BJ (cell line): Measurements from ENCODE around the gene LZTR1. TPM values are rescaled to one million over a fixed set of nuclear protein-coding genes. Genes with fewer than 3 reads are reported as not detected.
"Not testable (repeated sequence)": the region's sequence is repeated elsewhere in the genome, so short reads cannot be mapped to it uniquely, and the experiment has no call there.

Source experiments
- CTCF ChIA-PET: fragments of 350-600 bp; formaldehyde crosslinking; extraction: SDS; loops from one replicate; lab custom pipeline; 2021; ENCODE audit warnings: antibody characterized with exemption, inconsistent platforms; lab: Yijun Ruan, JAX
- POLR2A ChIA-PET: fragments of 300-600 bp; sonication (Branson Sonifier 250); formaldehyde crosslinking; extraction: SDS; loops from one replicate; lab custom pipeline; 2021; ENCODE audit warnings: antibody characterized with exemption; lab: Charles Lee
- DNase-seq: peaks from one replicate; pipeline ENCODE4 v3.0.0-alpha.2; 2011; ENCODE audit warnings: low read depth
- H3K27me3 ChIP-seq: 2 replicates; pipeline ENCODE4 v1.6.0; 2011; ENCODE audit warnings: low read length; ENCODE audit not compliant: control insufficient read depth, insufficient read depth
- H3K36me3 ChIP-seq: 2 replicates; pipeline ENCODE4 v1.5.1; 2011; ENCODE audit warnings: low read length; ENCODE audit not compliant: control insufficient read depth, insufficient read depth
- H3K4me3 ChIP-seq: 2 replicates; pipeline ENCODE4 v1.5.1; 2011; ENCODE audit warnings: low read depth, mild to moderate bottlenecking, control low read depth, low read length
- polyA plus RNA-seq: library from polyadenylated mRNA; depleted of rRNA; stranded (reverse); fragments of >200 nt; gene quantifications from 2 replicates; pipeline ENCODE4 v1.2.3, GENCODE V29; 2011; rRNA removed
- small RNA-seq: library from RNA; depleted of rRNA; stranded (forward); fragments of <200 nt; gene quantifications from one replicate; pipeline ENCODE3, GENCODE V24; 2012; ENCODE audit warnings: low replicate concordance, low read depth; ENCODE audit not compliant: insufficient read length
- TF ChIP-seq, protein P1 (sequence below): IDR thresholded peaks from 2 replicates; pipeline ENCODE4 v1.5.1; 2011; ENCODE audit warnings: low read depth, mild to moderate bottlenecking, control low read depth, inconsistent platforms, low read length, moderate library complexity; ENCODE audit not compliant: insufficient read depth

The LZTR1 gene
- polyA plus RNA-seq, 1 experiment: 45.9 TPM

DNA sequence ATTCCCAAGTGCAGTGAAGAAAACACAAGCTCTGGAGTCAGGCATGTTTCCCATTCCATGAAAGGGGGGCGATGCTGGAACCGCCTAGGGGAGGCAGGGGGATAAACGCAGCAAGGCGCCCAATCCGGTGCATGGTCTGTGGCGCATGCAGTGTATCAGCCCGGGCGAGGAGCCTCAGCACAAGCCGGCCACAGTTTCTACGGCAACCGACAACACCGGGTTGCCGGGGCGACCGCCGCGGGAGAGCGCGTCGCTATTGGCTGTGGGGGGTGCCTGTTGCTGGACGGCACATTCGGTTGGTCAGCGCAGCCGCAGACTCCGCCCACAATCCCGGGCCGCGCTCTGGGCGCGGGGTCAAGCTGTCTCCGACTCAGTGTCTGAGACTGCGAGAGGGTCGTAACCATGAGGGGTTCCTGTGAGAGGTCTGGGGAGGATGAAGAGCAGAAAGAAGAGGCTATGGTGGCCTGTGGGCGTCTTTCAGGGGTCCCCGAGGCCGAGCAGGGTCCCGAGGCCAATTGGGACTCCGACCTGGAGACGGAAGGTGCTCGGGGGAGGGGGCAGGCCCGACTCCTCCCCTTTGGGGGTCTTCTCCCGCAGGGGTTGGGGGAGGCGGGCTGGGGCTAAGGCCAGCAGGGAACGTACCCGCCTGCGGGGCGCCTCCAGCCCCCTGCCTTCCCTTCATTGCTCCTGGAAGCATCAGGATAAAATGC lies 63.6 kb downstream of the LZTR1 start, which contains the start of gene LRRC74B:
Gene LRRC74B, plus strand, starts transcription at position 362 of the 710 bp plus-strand sequence. Its CDS starts 41 bp downstream, at position 403.
- peak; percentile 64 for DNase-seq
- TF ChIP-seq, protein P1, sequence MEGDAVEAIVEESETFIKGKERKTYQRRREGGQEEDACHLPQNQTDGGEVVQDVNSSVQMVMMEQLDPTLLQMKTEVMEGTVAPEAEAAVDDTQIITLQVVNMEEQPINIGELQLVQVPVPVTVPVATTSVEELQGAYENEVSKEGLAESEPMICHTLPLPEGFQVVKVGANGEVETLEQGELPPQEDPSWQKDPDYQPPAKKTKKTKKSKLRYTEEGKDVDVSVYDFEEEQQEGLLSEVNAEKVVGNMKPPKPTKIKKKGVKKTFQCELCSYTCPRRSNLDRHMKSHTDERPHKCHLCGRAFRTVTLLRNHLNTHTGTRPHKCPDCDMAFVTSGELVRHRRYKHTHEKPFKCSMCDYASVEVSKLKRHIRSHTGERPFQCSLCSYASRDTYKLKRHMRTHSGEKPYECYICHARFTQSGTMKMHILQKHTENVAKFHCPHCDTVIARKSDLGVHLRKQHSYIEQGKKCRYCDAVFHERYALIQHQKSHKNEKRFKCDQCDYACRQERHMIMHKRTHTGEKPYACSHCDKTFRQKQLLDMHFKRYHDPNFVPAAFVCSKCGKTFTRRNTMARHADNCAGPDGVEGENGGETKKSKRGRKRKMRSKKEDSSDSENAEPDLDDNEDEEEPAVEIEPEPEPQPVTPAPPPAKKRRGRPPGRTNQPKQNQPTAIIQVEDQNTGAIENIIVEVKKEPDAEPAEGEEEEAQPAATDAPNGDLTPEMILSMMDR: no peak
- peak within 1 kb of the TSS; percentile 44 for H3K4me3 ChIP-seq
- ChIA-PET CTCF (interaction anchor here (1.1 kb wide), 1 partner anchor 57 kb away, joined by 4 read pairs; no protein-coding TSS in a partner anchor), POLR2A (no interaction called here)
- no peaks in the 10 kb centered on the region for H3K36me3 ChIP-seq
- no peaks in the 10 kb centered on the region for H3K27me3 ChIP-seq

GRCh38 chr22:21047035-21047661 lies 65.1 kb downstream of the LZTR1 start:
- Histone ChIP-seq H3K27me3 (no peaks in the 10 kb centered on the region), H3K36me3 (no peaks in the 10 kb centered on the region), H3K4me3 (no peak overlapping the region)
- TF ChIP-seq, protein P1: no peak
- ChIA-PET POLR2A (no interaction called here), CTCF (interaction anchor here (1.0 kb wide), 1 partner anchor 45 kb away, joined by 4 read pairs; no protein-coding TSS in a partner anchor)
- no peak for DNase-seq

DNA sequence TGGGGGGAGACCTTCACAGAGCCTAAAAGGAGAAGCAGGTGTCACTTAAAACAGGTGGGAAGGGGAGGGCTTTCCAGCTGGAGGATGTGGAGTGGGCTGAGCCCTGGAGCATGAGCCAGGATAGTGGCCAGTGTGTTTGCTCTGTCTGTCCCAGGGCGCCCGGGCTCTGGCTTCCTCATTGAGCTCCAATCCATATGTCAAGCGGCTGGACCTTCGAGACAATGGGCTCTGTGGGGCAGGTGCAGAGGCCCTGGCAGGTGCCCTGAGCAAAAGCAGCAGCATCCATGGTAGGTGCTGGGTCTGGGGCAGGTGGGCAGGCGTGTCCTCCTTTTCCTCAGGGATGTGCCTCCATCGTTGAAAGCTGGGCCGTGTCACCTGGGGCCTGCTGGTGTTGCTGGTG lies 65.6 kb downstream of the LZTR1 start:
- no peak for DNase-seq
- CTCF ChIA-PET: interaction anchor here (1.0 kb wide), 1 partner anchor 45 kb away, joined by 4 read pairs; no protein-coding TSS in a partner anchor
- POLR2A ChIA-PET: no interaction called here
- TF ChIP-seq, protein P1: no peak
- Histone ChIP-seq H3K36me3 (no peaks in the 10 kb centered on the region), H3K4me3 (no peak overlapping the region), H3K27me3 (no peaks in the 10 kb centered on the region)

- CTCF ChIA-PET: interaction anchor here (0.7 kb wide), 1 partner anchor 468 kb away, joined by 3 read pairs; no protein-coding TSS in a partner anchor
- DNase-seq, POLR2A ChIA-PET: not testable (repeated sequence)
These were observed 66.4 kb downstream of the LZTR1 start for GRCh38 chr22:21048448-21048847.

More at GRCh38 chr22:21048448-21048847, 66.4 kb downstream of the LZTR1 start:
- not testable (repeated sequence) for H3K4me3 ChIP-seq, H3K36me3 ChIP-seq, H3K27me3 ChIP-seq

Small RNAs within 50 kb of the gene (small RNA-seq; reads per million reads assigned to genes)
- not detected for gene MIR649

Other genes with a start within 250 kb of the LZTR1 start
- gene SERPIND1, start 208.2 kb upstream of the LZTR1 start, polyA plus RNA-seq: not detected in 2 replicates
- gene PI4KA, start 123.5 kb upstream of the LZTR1 start, polyA plus RNA-seq: 23.7 and 34.2 TPM in 2 replicates
- 34.6 and 41.9 TPM in 2 replicates for gene SNAP29, start 123.3 kb upstream of the LZTR1 start, polyA plus RNA-seq
- gene CRKL, start 64.9 kb upstream of the LZTR1 start, polyA plus RNA-seq: 14.7 and 21.4 TPM in 2 replicates
- 0.25 and 0.28 TPM in 2 replicates for gene AIFM3, start 15.0 kb upstream of the LZTR1 start, polyA plus RNA-seq
- 17.9 and 24.4 TPM in 2 replicates for gene THAP7, start 19.8 kb downstream of the LZTR1 start, polyA plus RNA-seq
- 1.2 and 2.0 TPM in 2 replicates for gene P2RX6, start 32.9 kb downstream of the LZTR1 start, polyA plus RNA-seq
- gene SLC7A4, start 50.3 kb downstream of the LZTR1 start, polyA plus RNA-seq: 0.27 and 0.29 TPM in 2 replicates
- gene LRRC74B, start 63.6 kb downstream of the LZTR1 start, polyA plus RNA-seq: not detected in 2 replicates